ENCODE results near the gene SPIRE2. TPM values are rescaled to one million over a fixed set of nuclear protein-coding genes. Genes with fewer than 3 reads are reported as not detected.

The SPIRE2 gene
- total and polyA plus RNA-seq, 2 of the 4 experiments (the other 2 are of a cell fraction): 0.72 to 1.9 TPM

GRCh38 chr16:89904606-89905510 is 76.6 kb downstream of the SPIRE2 start:
- no peak overlapping the region for H3K4me3 ChIP-seq (ENCODE audit: insufficient read depth, low read depth, low read length)
- no peak for ATAC-seq (ENCODE audit: low read depth)
- BruUV-seq (replicated peaks): no TSS peak
- no peak overlapping the region for H3K18ac ChIP-seq (ENCODE audit: low read depth, low read length)
- no peak overlapping the region for H4K5ac ChIP-seq (ENCODE audit: low read depth, low read length)
- no peak overlapping the region for H2AFZ ChIP-seq (replicated peaks; ENCODE audit: low read length, poor library complexity)
- no peak overlapping the region for H3K56ac ChIP-seq (ENCODE audit: extremely low read depth, insufficient read depth, low read length)
- no peaks in the 10 kb centered on the region for H3K27me3 ChIP-seq (ENCODE audit: control insufficient read depth, insufficient read depth, low read length)
- intact Hi-C loops (cut with micrococcal nuclease): no loop called here
- H2BK15ac ChIP-seq (ENCODE audit: low read depth, low read length): no peak overlapping the region
- no peak overlapping the region for H2BK20ac ChIP-seq (ENCODE audit: low read depth, low read length)
- H3K4me1 ChIP-seq (ENCODE audit: control insufficient read depth, insufficient read depth, low read length): no peaks in the 10 kb centered on the region
- no peaks in the 10 kb centered on the region for H3K9me3 ChIP-seq (ENCODE audit: control insufficient read depth, insufficient read depth, low read length)
- ChIA-PET CTCF (no interaction called here), POLR2A (ENCODE audit: unreplicated experiment) (no interaction called here)
- dilution Hi-C loops (cut with HindIII; ENCODE audit: low sequenced_read_pairs, unreplicated experiment): no loop called here
- no peak overlapping the region for H3K9ac ChIP-seq (ENCODE audit: low read depth, low read length)
- no peak overlapping the region for H2BK5ac ChIP-seq (ENCODE audit: low read depth, low read length, poor library complexity, severe bottlenecking)
- peaks cover 3 to 16% of the 10 kb centered on the region in 2 experiments; a peak in 3 of 4 replicates for H3K79me1 ChIP-seq (ENCODE audit: low read depth in 1 of 2, low read length in 2 of 2)
- H3K27ac ChIP-seq (ENCODE audit: insufficient read depth, low read length): no peak overlapping the region
- no peaks in the 10 kb centered on the region; the same call in none of the 2 replicates for H4K20me1 ChIP-seq (ENCODE audit: insufficient read depth, low read length)
- H3K14ac ChIP-seq (replicated peaks; ENCODE audit: low read depth, low read length): no peak overlapping the region
- 90% methylated on average over 13 of the region's 31 CpGs; no CpG with 5 or more reads in 1 of the 2 experiments for WGBS, 2 experiments (ENCODE audit: extremely low coverage in 2 of 2, insufficient read length in 1 of 2)
- H3K23ac ChIP-seq (ENCODE audit: low read depth, low read length): no peak overlapping the region
- H3K4ac ChIP-seq (ENCODE audit: low read depth, low read length): no peak overlapping the region
- H2AK5ac ChIP-seq (ENCODE audit: low read depth, low read length): no peak overlapping the region
- no peak overlapping the region for H3K4me2 ChIP-seq (ENCODE audit: low read depth, low read length)
- H3K36me3 ChIP-seq (ENCODE audit: control insufficient read depth, insufficient read depth, low read length): peaks cover 69% of the 10 kb centered on the region
- DNase-seq: no peak
- no peak overlapping the region for H4K91ac ChIP-seq (ENCODE audit: insufficient read depth, low read depth, low read length)
- in situ Hi-C loops (cut with MboI; ENCODE audit: low sequenced_read_pairs): no loop called here
- no peak overlapping the region for H4K8ac ChIP-seq (ENCODE audit: low read depth in 2 of 2, low read length in 2 of 2)
- peak overlapping the region; percentile 65 for H2AK9ac ChIP-seq (replicated peaks; ENCODE audit: low read depth, low read length, poor library complexity)
- no peak overlapping the region for H2BK120ac ChIP-seq (ENCODE audit: low read depth, low read length)
- no peaks in the 10 kb centered on the region for H3K9me1 ChIP-seq (ENCODE audit: insufficient read depth, low read length)
- TF ChIP-seq CEBPB (IDR thresholded peaks at IDR 0.05; ENCODE audit: low read depth, low read length) (no peak), USF2 (IDR thresholded peaks at IDR 0.05; ENCODE audit: low read depth, low read length) (no peak), CHD1 (IDR thresholded peaks at IDR 0.05; ENCODE audit: low read depth, low read length) (no peak), MAFK (IDR thresholded peaks at IDR 0.05; ENCODE audit: low read depth, low read length) (no peak), RCOR1 (IDR thresholded peaks at IDR 0.05; ENCODE audit: insufficient replicate concordance, low read length) (no peak), CTCF (conservative IDR thresholded peaks at IDR 0.05; ENCODE audit: low read depth, low read length) (no peak), POLR2A (IDR thresholded peaks at IDR 0.05; ENCODE audit: low read depth, low read length) (no peak), MXI1 (IDR thresholded peaks at IDR 0.05; ENCODE audit: borderline replicate concordance, low read depth, low read length) (no peak), SMC3 (IDR thresholded peaks at IDR 0.05; ENCODE audit: low read depth, low read length) (no peak), MAZ (IDR thresholded peaks at IDR 0.05; ENCODE audit: borderline replicate concordance, low read depth, low read length) (no peak), ELK1 (IDR thresholded peaks at IDR 0.05; ENCODE audit: borderline replicate concordance, low read depth, low read length) (no peak), RFX5 (IDR thresholded peaks at IDR 0.05; ENCODE audit: low read depth, low read length) (no peak), BHLHE40 (IDR thresholded peaks at IDR 0.05; ENCODE audit: low read depth, low read length) (no peak), FOS (IDR thresholded peaks at IDR 0.05; ENCODE audit: low read depth, low read length) (no peak), NFE2L2 (IDR thresholded peaks at IDR 0.05; ENCODE audit: low read depth, low read length) (no peak)

All from IMR-90 (cell line).